ENCODE data around the gene SIK2. TPM values are rescaled to one million over a fixed set of nuclear protein-coding genes. Genes with fewer than 3 reads are reported as not detected.
A peak's percentile ranks its signal among the peaks of the same experiment; 100 is the strongest.
"Not testable (repeated sequence)": the region's sequence is repeated elsewhere in the genome, so short reads cannot be mapped to it uniquely, and the experiment has no call there.

SIK2 gene
- total RNA-seq, 4 donors from 2014 or later: 6.1 to 24.3 (median 9.5) TPM

DNA sequence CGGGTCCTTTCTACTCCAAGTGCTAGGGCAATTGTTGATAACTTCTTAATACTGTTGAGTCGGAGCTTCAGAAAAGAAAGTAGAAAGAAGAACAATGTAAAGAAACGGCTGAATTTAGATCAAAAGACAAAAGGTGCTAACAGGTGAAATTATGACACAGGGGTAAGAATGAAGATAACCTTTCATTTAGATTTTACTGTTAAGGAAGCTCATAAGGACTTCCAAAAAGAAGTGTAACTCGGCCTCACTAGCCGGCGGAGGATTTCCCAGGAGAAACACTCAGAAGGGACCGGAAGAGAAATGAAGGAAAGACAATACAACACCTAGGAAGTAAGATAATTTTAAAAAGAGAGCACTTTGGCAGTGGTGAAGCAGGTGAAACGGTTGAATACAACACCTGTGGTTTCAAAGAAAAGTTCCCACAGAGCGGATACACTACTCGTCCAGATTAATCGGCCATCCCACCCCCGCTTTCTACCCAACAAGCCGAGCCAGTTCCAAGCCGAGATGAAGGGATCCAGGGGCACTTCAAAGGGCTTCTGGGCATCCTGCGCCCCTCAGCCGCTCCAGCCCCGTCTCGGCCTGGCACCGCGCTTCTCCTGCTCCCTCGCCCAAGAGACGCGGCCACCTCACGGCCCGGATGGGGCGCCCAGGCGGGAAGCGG is 163.2 kb downstream of the SIK2 start:
- TF ChIP-seq POLR2A (IDR thresholded peaks at IDR 0.05): no peak
- TF ChIP-seq, protein P1, sequence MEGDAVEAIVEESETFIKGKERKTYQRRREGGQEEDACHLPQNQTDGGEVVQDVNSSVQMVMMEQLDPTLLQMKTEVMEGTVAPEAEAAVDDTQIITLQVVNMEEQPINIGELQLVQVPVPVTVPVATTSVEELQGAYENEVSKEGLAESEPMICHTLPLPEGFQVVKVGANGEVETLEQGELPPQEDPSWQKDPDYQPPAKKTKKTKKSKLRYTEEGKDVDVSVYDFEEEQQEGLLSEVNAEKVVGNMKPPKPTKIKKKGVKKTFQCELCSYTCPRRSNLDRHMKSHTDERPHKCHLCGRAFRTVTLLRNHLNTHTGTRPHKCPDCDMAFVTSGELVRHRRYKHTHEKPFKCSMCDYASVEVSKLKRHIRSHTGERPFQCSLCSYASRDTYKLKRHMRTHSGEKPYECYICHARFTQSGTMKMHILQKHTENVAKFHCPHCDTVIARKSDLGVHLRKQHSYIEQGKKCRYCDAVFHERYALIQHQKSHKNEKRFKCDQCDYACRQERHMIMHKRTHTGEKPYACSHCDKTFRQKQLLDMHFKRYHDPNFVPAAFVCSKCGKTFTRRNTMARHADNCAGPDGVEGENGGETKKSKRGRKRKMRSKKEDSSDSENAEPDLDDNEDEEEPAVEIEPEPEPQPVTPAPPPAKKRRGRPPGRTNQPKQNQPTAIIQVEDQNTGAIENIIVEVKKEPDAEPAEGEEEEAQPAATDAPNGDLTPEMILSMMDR (IDR thresholded peaks at IDR 0.05): no peak
- Histone ChIP-seq H3K27ac (peak overlapping the region; percentile 79 to 95 (median 91)), H3K9me3 (no peaks in the 10 kb centered on the region), H3K4me3 (peak overlapping the region; percentile 73 to 95 (median 82)), H3K36me3 (peaks cover 0 to 40% (median 6%) of the 10 kb centered on the region in 3 donors), H3K4me1 (peaks cover 6 to 42% (median 11%) of the 10 kb centered on the region in 3 donors), H3K27me3 (no peaks in the 10 kb centered on the region)
- DNase-seq: no peak
- intact Hi-C loops (cut with DNase I): loop anchor here (5.0 kb wide), 1 partner anchor 163 kb away; the partner anchor contains the start of gene SIK2
- 1 to 2% methylated on average over 14 to 16 of the region's 28 CpGs for WGBS, 2 donors

DNA sequence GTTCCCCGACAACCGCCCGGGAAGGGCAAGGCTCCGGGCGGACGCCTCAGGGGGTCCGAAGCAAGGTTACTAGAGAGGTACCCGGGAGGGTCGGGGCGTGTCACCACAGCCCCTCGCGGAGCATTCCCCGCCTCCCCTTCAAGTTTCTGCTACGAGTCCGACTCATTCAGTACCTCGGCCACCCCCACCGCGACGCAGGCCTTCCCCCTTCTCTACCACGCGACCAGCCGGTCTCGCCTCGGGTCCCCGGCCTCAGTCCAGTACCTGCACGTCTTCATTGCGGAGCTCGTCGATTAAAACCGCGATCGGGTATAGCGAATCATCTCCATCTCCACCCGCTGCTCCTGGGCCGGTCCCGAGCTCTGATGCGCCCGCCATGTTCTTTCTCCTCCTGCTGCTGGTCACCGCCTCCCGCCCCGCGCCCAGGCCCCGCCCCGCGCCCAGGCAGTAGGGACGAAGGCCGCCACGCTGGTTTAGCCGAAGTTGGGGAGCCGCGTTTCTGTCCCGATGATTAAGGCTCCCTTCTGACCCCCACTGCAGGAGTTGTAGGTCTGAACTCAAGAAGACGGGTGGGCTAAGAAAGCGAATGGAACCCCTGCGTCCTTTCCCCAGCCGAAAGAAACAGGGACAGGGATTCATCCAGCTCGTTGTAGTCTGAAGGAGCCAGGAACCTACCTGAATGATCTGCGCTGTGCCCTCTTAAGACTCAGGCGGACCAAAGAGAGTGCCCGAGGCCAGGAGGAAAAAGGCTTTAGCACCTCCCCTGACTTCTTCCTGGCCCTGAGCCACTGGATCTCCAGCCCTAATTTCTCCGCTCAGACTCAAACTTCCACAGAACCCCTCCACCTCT is 164.0 kb downstream of the SIK2 start, which contains the start of gene PPP2R1B:
PPP2R1B (minus strand) TSS at position 406 of the 850 bp plus-strand sequence; CDS start at position 378, 28 bp downstream.
- intact Hi-C loops (cut with DNase I): loop anchor here (5.0 kb wide), 1 partner anchor 164 kb away; the partner anchor contains the start of gene SIK2
- Histone ChIP-seq H3K36me3 (peaks cover 0 to 33% (median 0%) of the 10 kb centered on the region in 3 donors), H3K9me3 (no peaks in the 10 kb centered on the region), H3K27ac (peak within 1 kb of the TSS; percentile 79 to 95 (median 91)), H3K27me3 (no peaks in the 10 kb centered on the region), H3K4me1 (peaks cover 6 to 42% (median 11%) of the 10 kb centered on the region in 3 donors), H3K4me3 (peak within 1 kb of the TSS; percentile 73 to 95 (median 82))
- peak; percentile 44 for DNase-seq
- 0 to 1% methylated on average over 20 to 26 of the region's 61 CpGs for whole genome bisulfite sequencing, 2 donors
- TF ChIP-seq, protein P1 (IDR thresholded peaks at IDR 0.05): no peak
- TF ChIP-seq POLR2A (IDR thresholded peaks at IDR 0.05): peak in 2 of 4 donors; percentile 9 to 52

DNA sequence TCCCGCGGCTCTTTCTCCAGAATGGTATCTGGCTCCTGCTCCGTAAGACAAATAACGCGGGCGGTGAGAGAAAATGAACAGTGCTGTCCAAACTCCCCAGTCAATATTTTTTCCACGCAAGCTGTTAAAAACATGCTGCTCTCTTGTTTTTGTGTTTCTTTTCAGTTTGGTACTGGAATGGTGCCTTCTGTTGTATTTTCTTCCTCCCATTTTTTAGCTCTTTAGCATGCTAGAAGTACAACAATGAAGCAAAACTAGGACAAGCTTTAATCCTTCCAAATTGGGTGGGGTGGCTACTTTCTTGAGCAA is 164.5 kb downstream of the SIK2 start:
- peaks cover 6 to 42% (median 11%) of the 10 kb centered on the region in 3 donors for H3K4me1 ChIP-seq
- peak overlapping the region; percentile 73 to 95 (median 82) for H3K4me3 ChIP-seq
- intact Hi-C loops (cut with DNase I): loop anchor here (5.0 kb wide), 1 partner anchor 164 kb away; the partner anchor contains the start of gene SIK2

DNA sequence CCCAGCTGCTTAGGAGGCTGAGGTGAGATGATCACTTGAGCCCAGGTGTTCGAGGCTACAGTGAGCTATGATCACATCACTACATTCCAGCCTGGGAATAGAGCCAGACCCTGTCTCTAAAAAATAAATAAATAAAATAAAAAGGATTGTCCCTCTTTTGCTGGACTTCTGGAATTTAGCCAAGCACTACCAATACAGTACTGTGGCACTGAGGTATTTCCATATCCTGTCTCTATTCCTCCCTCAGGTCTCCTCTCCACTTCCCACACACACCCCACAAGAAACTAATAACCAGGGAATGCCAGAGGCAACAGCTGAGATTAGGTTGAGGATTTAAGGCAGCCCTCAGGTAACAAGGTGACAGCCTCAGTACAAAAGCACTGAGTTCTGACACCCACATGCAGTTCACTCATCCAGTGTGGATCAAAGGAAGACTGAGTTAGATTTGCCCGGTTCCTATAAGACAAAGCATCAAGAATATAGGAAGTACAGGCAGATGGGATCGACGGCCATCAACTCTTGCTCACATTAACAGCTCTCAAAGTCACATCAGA is 168.4 kb downstream of the SIK2 start:
- no peaks in the 10 kb centered on the region for H3K27me3 ChIP-seq
- 84 to 85% methylated on average over 4 of the region's 4 CpGs for WGBS, 2 donors
- intact Hi-C loops (cut with DNase I): loop anchor here (10.0 kb wide), 1 partner anchor 64 kb away; no protein-coding TSS in a partner anchor
- no peak for DNase-seq
- H3K9me3 ChIP-seq: no peaks in the 10 kb centered on the region
- TF ChIP-seq POLR2A (IDR thresholded peaks at IDR 0.05): no peak
- TF ChIP-seq, protein P1 (IDR thresholded peaks at IDR 0.05): no peak
- H3K27ac ChIP-seq: no peak overlapping the region
- peaks cover 0 to 17% (median 8%) of the 10 kb centered on the region in 3 donors for H3K4me1 ChIP-seq
- no peaks in the 10 kb centered on the region for H3K36me3 ChIP-seq
- H3K4me3 ChIP-seq: no peak overlapping the region

More for the DNA sequence above, 164.5 kb downstream of the SIK2 start:
- Histone ChIP-seq H3K27ac (peak overlapping the region; percentile 79 to 95 (median 91)), H3K9me3 (no peaks in the 10 kb centered on the region), H3K27me3 (no peaks in the 10 kb centered on the region), H3K36me3 (peaks cover 0 to 27% (median 0%) of the 10 kb centered on the region in 3 donors)
- WGBS, 2 donors: 0 to 4% methylated on average over 7 of the region's 7 CpGs
- TF ChIP-seq, protein P1 (IDR thresholded peaks at IDR 0.05): no peak
- no peak for TF ChIP-seq POLR2A (IDR thresholded peaks at IDR 0.05)
- no peak for DNase-seq

DNA sequence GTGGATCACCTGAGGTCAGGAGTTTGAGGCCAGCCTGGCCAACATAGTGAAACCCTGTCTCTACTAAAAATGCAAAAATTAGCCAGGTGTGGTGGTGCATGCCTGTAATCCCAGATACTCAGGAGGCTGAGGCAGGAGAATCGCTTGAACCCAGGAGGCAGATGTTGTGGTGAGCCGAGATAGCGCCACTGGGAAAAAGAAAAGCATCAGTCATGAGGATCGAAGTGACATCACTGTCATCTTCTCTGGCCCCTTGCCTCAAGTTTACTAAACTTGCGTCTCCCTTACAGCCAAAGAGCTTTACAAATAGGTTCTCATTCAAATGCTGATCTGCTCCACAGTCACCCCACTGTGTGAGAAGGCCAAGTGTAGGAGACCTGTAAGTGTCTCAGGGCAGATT is 169.0 kb downstream of the SIK2 start:
- intact Hi-C loops (cut with DNase I): loop anchor here (10.0 kb wide), 1 partner anchor 64 kb away; no protein-coding TSS in a partner anchor
- DNase-seq, H3K36me3 ChIP-seq, H3K27me3 ChIP-seq, H3K9me3 ChIP-seq, H3K4me3 ChIP-seq, H3K27ac ChIP-seq: not testable (repeated sequence)
- WGBS, 2 donors: 94 to 97% methylated on average over 5 of the region's 5 CpGs
- H3K4me1 ChIP-seq: peaks cover 0 to 16% (median 8%) of the 10 kb centered on the region in 3 donors

Data from esophagus squamous epithelium (tissue), 5 donors.